HG03460 (cell line): ENCODE data around the gene MRO.
"Not testable (repeated sequence)": the region's sequence is repeated elsewhere in the genome, so short reads cannot be mapped to it uniquely, and the experiment has no call there.

Experiments used
- ATAC-seq: cut with Tn5 transposase; IDR thresholded peaks from one replicate; pipeline ENCODE4 v1.9.1; 2021; ENCODE audit not compliant: unreplicated experiment

MRO gene

GRCh38 chr18:50819728-50820378 lies at the start of gene MRO:
Gene MRO, minus strand, starts transcription at chr18:50820016. Its CDS starts 10,616 bp downstream, at chr18:50809400.
- peak; percentile 92 for ATAC-seq

- ATAC-seq = no peak
Observed at GRCh38 chr18:50869150-50869549, 49.3 kb upstream of the MRO start.

- no peak for ATAC-seq
Observed at GRCh38 chr18:50866765-50867164, 46.9 kb upstream of the MRO start.

- no peak for ATAC-seq
Observed at GRCh38 chr18:50863840-50864375, 44.1 kb upstream of the MRO start.

- no peak for ATAC-seq
Observed at GRCh38 chr18:50862401-50862800, 42.6 kb upstream of the MRO start.

- ATAC-seq = no peak
Observed at GRCh38 chr18:50861617-50862016, 41.8 kb upstream of the MRO start.

GRCh38 chr18:50859793-50860555 lies 40.2 kb upstream of the MRO start:
- ATAC-seq = no peak

GRCh38 chr18:50857694-50858093 lies 37.9 kb upstream of the MRO start:
- ATAC-seq = no peak

- not testable (repeated sequence) for ATAC-seq
Observed at GRCh38 chr18:50857166-50857565, 37.4 kb upstream of the MRO start.

- ATAC-seq = no peak
Observed at GRCh38 chr18:50855976-50856757, 36.4 kb upstream of the MRO start.

- ATAC-seq = no peak
Observed at GRCh38 chr18:50853863-50854271, 34.1 kb upstream of the MRO start.

- ATAC-seq = no peak
Observed at GRCh38 chr18:50850307-50851065, 30.7 kb upstream of the MRO start.

GRCh38 chr18:50849419-50849821 lies 29.6 kb upstream of the MRO start:
- no peak for ATAC-seq

- ATAC-seq = no peak
Observed at GRCh38 chr18:50848991-50849390, 29.2 kb upstream of the MRO start.

GRCh38 chr18:50848061-50848551 lies 28.3 kb upstream of the MRO start:
- ATAC-seq = no peak

GRCh38 chr18:50847192-50847591 lies 27.4 kb upstream of the MRO start:
- ATAC-seq = no peak

GRCh38 chr18:50844960-50845359 lies 25.1 kb upstream of the MRO start:
- ATAC-seq = no peak

- no peak for ATAC-seq
Observed at GRCh38 chr18:50844554-50844953, 24.7 kb upstream of the MRO start.

GRCh38 chr18:50842846-50843245 lies 23.0 kb upstream of the MRO start:
- ATAC-seq = no peak

- no peak for ATAC-seq
Observed at GRCh38 chr18:50839996-50840395, 20.2 kb upstream of the MRO start.

- ATAC-seq = no peak
Observed at GRCh38 chr18:50839341-50839740, 19.5 kb upstream of the MRO start.
